SK-N-SH treated with all-trans-retinoic acid at 6 μM for 48 hours (cell line): ENCODE results near the gene PRR36.

Experiments used
- ATAC-seq: fragments of 200-7000 bp; cut with Tn5 transposase; 3 replicates; pipeline ENCODE4 v1.9.1; 2020; ENCODE audit warnings: mild to moderate bottlenecking, moderate library complexity
- ARNTL ChIP-seq: fragments of 450-650 bp; formaldehyde crosslinking; IDR thresholded peaks from 2 replicates; pipeline ENCODE4 v1.5.0; 2020; ENCODE audit warnings: low read depth, mild to moderate bottlenecking, moderate library complexity, borderline replicate concordance
- BACH2 ChIP-seq: fragments of 250-450 bp; sonication (Bioruptor Pico); IDR thresholded peaks from 2 replicates; pipeline ENCODE4 v1.9.0; 2021; ENCODE audit warnings: mild to moderate bottlenecking, borderline replicate concordance
- CREB5 ChIP-seq: fragments of 250-450 bp; sonication (Bioruptor Pico); IDR thresholded peaks from 2 replicates; pipeline ENCODE4 v1.5.1; 2020; ENCODE audit warnings: low read depth, mild to moderate bottlenecking, moderate library complexity
- GLIS3 ChIP-seq: fragments of 250-450 bp; sonication (Bioruptor Pico); IDR thresholded peaks from 2 replicates; pipeline ENCODE4 v1.5.0; 2020; ENCODE audit warnings: mild to moderate bottlenecking, moderate library complexity
- ISL1 ChIP-seq: fragments of 250-450 bp; sonication (Bioruptor Pico); IDR thresholded peaks from 2 replicates; pipeline ENCODE4 v2.1.2; 2022; ENCODE audit warnings: mild to moderate bottlenecking, moderate library complexity
- OSR1 ChIP-seq: fragments of 250-450 bp; sonication (Bioruptor Pico); IDR thresholded peaks from 2 replicates; pipeline ENCODE4 v1.8.0; 2022; ENCODE audit warnings: moderate library complexity, mild to moderate bottlenecking, inconsistent platforms
- PATZ1 ChIP-seq: fragments of 250-450 bp; sonication (Bioruptor Pico); IDR thresholded peaks from 2 replicates; pipeline ENCODE4 v1.8.0; 2020; ENCODE audit warnings: mild to moderate bottlenecking, moderate library complexity, borderline replicate concordance
- PPARA ChIP-seq: fragments of 250-450 bp; sonication (Bioruptor Pico); IDR thresholded peaks from 2 replicates; pipeline ENCODE4 v1.5.0; 2020; ENCODE audit warnings: mild to moderate bottlenecking, borderline replicate concordance
- SNAI2 ChIP-seq: fragments of 250-450 bp; sonication (Bioruptor Pico); IDR thresholded peaks from 2 replicates; pipeline ENCODE4 v1.5.0; 2020; ENCODE audit warnings: mild to moderate bottlenecking, moderate library complexity
- TCF4 ChIP-seq: fragments of 250-450 bp; sonication (Bioruptor Pico); IDR thresholded peaks from 2 replicates; pipeline ENCODE4 v1.8.0; 2021; ENCODE audit warnings: mild to moderate bottlenecking, moderate library complexity, borderline replicate concordance
- ZC3H10 ChIP-seq: fragments of 250-450 bp; sonication (Bioruptor Pico); IDR thresholded peaks from 2 replicates; pipeline ENCODE4 v1.5.1; 2021; ENCODE audit warnings: mild to moderate bottlenecking, moderate library complexity
- ZFP3 ChIP-seq: fragments of 250-450 bp; sonication (Bioruptor Pico); IDR thresholded peaks from 2 replicates; pipeline ENCODE4 v1.5.0; 2020; ENCODE audit warnings: mild to moderate bottlenecking, moderate library complexity
- ZFP30 ChIP-seq: fragments of 450-650 bp; formaldehyde crosslinking; IDR thresholded peaks from 2 replicates; pipeline ENCODE4 v1.5.0; 2022; ENCODE audit warnings: mild to moderate bottlenecking, moderate library complexity
- ZNF565 ChIP-seq: fragments of 450-650 bp; formaldehyde crosslinking; conservative IDR thresholded peaks from 2 replicates; pipeline ENCODE4 v1.5.0; 2020; ENCODE audit warnings: low read depth, mild to moderate bottlenecking, moderate library complexity
- ZNF70 ChIP-seq: fragments of 450-650 bp; formaldehyde crosslinking; IDR thresholded peaks from 2 replicates; pipeline ENCODE4 v1.5.0; 2020; ENCODE audit warnings: mild to moderate bottlenecking, moderate library complexity
- ZNF8 ChIP-seq: fragments of 450-650 bp; formaldehyde crosslinking; IDR thresholded peaks from 2 replicates; pipeline ENCODE4 v1.5.0; 2020; ENCODE audit warnings: mild to moderate bottlenecking, moderate library complexity
- TF ChIP-seq, protein P1 (sequence below): fragments of 250-450 bp; sonication (Bioruptor Pico); IDR thresholded peaks from 2 replicates; pipeline ENCODE4 v1.5.0; 2020; ENCODE audit warnings: mild to moderate bottlenecking, moderate library complexity
- TF ChIP-seq, protein P2 (sequence below): fragments of 250-450 bp; sonication (Bioruptor Pico); IDR thresholded peaks from 2 replicates; pipeline ENCODE4 v1.8.0; 2021; ENCODE audit warnings: low read depth, mild to moderate bottlenecking, moderate library complexity, borderline replicate concordance

The PRR36 gene

GRCh38 chr19:7917267-7918061 is 43.3 kb upstream of the PRR36 start:
- peak; percentile 28 for ATAC-seq
- no peak for TF ChIP-seq ZC3H10
- no peak for TF ChIP-seq ISL1
- TF ChIP-seq ZNF565 = no peak
- TF ChIP-seq OSR1 (CRISPR knock-in tag) = no peak
- no peak for TF ChIP-seq CREB5 (CRISPR knock-in tag)
- no peak for TF ChIP-seq GLIS3 (CRISPR knock-in tag)
- no peak for TF ChIP-seq ZNF8 (CRISPR knock-in tag)
- TF ChIP-seq ZNF70 (CRISPR knock-in tag) = no peak
- no peak for TF ChIP-seq PPARA (CRISPR knock-in tag)
- TF ChIP-seq, all 23 proteins: peak for 0

DNA sequence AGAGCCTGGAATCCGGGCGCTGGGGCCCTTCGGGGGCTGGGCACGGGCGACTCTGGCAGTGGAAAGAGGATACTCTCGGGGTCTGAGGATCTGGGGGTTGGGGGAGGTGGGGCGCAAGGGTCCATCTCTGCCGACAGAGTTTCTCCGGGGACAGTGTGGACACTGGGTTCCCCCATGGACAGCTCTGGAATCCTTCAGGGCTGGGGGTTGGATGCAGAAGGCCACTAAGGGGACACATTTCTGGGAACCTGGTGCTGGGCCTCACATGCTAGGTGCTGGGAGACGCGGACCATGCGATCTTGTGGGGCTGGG is 42.7 kb upstream of the PRR36 start:
- ATAC-seq = no peak

DNA sequence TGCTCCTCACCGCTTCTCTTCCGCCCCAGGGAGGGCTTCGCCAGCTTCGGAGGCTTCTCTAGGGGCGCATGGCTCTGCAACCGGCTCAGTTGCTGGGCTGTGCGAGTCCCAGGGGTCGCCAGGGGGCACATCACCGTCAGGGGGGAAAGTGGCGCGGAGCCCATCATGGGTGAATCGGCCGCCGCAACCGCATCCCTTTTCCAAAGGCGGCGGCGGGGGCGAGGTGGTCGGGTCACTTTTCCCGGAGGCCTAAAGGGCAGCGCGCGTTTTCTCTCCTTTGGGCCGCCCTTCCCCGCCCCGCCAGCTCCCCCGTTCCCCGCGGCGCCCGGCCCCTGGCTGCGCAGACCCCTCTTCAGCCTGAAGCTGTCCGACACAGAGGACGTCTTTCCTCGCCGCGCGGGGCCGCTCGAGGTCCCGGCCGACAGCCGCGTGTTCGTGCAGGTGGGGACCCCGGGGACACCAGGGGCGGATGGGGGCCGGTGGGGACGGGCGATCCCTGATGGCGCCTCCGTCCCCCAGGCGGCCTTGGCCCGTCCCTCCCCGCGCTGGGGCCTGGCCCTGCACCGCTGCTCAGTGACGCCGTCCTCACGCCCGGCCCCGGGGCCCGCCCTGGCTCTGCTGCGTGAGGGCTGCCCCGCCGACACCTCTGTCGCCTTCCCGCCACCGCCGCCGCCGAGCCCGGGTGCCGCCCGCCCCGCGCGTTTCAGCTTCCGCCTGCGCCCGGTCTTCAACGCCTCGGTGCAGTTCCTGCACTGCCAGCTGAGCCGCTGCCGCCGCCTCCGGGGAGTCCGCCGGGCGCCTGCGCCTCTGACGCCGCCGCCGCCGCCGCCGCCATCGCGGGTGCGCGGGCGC is 42.1 kb upstream of the PRR36 start:
- TF ChIP-seq ISL1 = no peak
- TF ChIP-seq BACH2 (CRISPR knock-in tag) = no peak
- TF ChIP-seq ZFP3 (CRISPR knock-in tag) = peak; percentile 92
- TF ChIP-seq ZFP30 = no peak
- TF ChIP-seq TCF4 (CRISPR knock-in tag) = no peak
- no peak for TF ChIP-seq SNAI2
- no peak for TF ChIP-seq CREB5 (CRISPR knock-in tag)

More for the DNA sequence above, 42.7 kb upstream of the PRR36 start:
- TF ChIP-seq, protein P1, sequence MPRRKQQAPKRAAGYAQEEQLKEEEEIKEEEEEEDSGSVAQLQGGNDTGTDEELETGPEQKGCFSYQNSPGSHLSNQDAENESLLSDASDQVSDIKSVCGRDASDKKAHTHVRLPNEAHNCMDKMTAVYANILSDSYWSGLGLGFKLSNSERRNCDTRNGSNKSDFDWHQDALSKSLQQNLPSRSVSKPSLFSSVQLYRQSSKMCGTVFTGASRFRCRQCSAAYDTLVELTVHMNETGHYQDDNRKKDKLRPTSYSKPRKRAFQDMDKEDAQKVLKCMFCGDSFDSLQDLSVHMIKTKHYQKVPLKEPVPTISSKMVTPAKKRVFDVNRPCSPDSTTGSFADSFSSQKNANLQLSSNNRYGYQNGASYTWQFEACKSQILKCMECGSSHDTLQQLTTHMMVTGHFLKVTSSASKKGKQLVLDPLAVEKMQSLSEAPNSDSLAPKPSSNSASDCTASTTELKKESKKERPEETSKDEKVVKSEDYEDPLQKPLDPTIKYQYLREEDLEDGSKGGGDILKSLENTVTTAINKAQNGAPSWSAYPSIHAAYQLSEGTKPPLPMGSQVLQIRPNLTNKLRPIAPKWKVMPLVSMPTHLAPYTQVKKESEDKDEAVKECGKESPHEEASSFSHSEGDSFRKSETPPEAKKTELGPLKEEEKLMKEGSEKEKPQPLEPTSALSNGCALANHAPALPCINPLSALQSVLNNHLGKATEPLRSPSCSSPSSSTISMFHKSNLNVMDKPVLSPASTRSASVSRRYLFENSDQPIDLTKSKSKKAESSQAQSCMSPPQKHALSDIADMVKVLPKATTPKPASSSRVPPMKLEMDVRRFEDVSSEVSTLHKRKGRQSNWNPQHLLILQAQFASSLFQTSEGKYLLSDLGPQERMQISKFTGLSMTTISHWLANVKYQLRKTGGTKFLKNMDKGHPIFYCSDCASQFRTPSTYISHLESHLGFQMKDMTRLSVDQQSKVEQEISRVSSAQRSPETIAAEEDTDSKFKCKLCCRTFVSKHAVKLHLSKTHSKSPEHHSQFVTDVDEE (CRISPR knock-in tag) = no peak
- no peak for TF ChIP-seq ZNF70 (CRISPR knock-in tag)
- no peak for TF ChIP-seq ZNF8 (CRISPR knock-in tag)
- TF ChIP-seq OSR1 (CRISPR knock-in tag) = no peak
- no peak for TF ChIP-seq PPARA (CRISPR knock-in tag)
- TF ChIP-seq ARNTL (CRISPR knock-in tag) = no peak
- TF ChIP-seq, protein P2, sequence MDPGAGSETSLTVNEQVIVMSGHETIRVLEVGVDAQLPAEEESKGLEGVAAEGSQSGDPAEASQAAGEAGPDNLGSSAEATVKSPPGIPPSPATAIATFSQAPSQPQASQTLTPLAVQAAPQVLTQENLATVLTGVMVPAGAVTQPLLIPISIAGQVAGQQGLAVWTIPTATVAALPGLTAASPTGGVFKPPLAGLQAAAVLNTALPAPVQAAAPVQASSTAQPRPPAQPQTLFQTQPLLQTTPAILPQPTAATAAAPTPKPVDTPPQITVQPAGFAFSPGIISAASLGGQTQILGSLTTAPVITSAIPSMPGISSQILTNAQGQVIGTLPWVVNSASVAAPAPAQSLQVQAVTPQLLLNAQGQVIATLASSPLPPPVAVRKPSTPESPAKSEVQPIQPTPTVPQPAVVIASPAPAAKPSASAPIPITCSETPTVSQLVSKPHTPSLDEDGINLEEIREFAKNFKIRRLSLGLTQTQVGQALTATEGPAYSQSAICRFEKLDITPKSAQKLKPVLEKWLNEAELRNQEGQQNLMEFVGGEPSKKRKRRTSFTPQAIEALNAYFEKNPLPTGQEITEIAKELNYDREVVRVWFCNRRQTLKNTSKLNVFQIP = no peak

GRCh38 chr19:7915250-7916102 is 41.3 kb upstream of the PRR36 start:
- no peak for TF ChIP-seq PATZ1 (CRISPR knock-in tag)
- TF ChIP-seq ZNF565 = no peak
- TF ChIP-seq GLIS3 (CRISPR knock-in tag) = no peak
- no peak for TF ChIP-seq ISL1
- no peak for TF ChIP-seq ZNF70 (CRISPR knock-in tag)
- ATAC-seq = no peak

More for the DNA sequence above, 42.1 kb upstream of the PRR36 start:
- peak; percentile 0; the same call in 1 of the 3 replicates for ATAC-seq
